HEK293T (cell line): ENCODE measurements around the gene BMP5.

Source experiments
- CTCF ChIA-PET: fragments of 350-600 bp; formaldehyde crosslinking; extraction: SDS; loops from one replicate; lab custom pipeline; 2021; ENCODE audit warnings: antibody characterized with exemption, inconsistent platforms; lab: Yijun Ruan, JAX
- POLR2A ChIA-PET: fragments of 350-600 bp; formaldehyde crosslinking; extraction: SDS; loops from one replicate; lab custom pipeline; 2020; ENCODE audit warnings: antibody characterized with exemption, inconsistent platforms; lab: Yijun Ruan, JAX
- DNase-seq: peaks from one replicate; pipeline ENCODE4 v3.0.0; 2012; ENCODE audit warnings: mixed read lengths; ENCODE audit errors: extremely low spot score
- ARNT ChIP-seq: fragments of 450-650 bp; IDR thresholded peaks from 2 replicates; pipeline ENCODE4 v1.6.1; 2017; ENCODE audit warnings: mild to moderate bottlenecking
- BHLHE40 ChIP-seq: fragments of 450-650 bp; IDR thresholded peaks from 2 replicates; pipeline ENCODE4 v1.6.1; 2016; ENCODE audit warnings: mild to moderate bottlenecking, moderate library complexity, borderline replicate concordance
- CTBP1 ChIP-seq: fragments of 450-650 bp; IDR thresholded peaks from 2 replicates; pipeline ENCODE4 v1.6.1; 2016; ENCODE audit warnings: borderline replicate concordance
- ELF4 ChIP-seq: fragments of 450-650 bp; IDR thresholded peaks from 2 replicates; pipeline ENCODE4 v1.6.1; 2017; ENCODE audit warnings: antibody characterized with exemption
- FOXA1 ChIP-seq: fragments of 450-650 bp; IDR thresholded peaks from 2 replicates; pipeline ENCODE4 v1.6.1; 2016; ENCODE audit warnings: mild to moderate bottlenecking
- FOXK2 ChIP-seq: fragments of 450-650 bp; IDR thresholded peaks from 2 replicates; pipeline ENCODE4 v1.6.1; 2016; ENCODE audit warnings: mild to moderate bottlenecking
- FOXM1 ChIP-seq: fragments of 450-650 bp; IDR thresholded peaks from 2 replicates; pipeline ENCODE4 v1.6.1; 2017; ENCODE audit warnings: mild to moderate bottlenecking, borderline replicate concordance
- HDGF ChIP-seq: fragments of 450-650 bp; IDR thresholded peaks from 2 replicates; pipeline ENCODE4 v1.6.1; 2017; ENCODE audit warnings: antibody characterized with exemption, borderline replicate concordance
- L3MBTL2 ChIP-seq: fragments of 450-650 bp; conservative IDR thresholded peaks from 2 replicates; pipeline ENCODE4 v1.6.1; 2016; ENCODE audit warnings: mild to moderate bottlenecking
- LEF1 ChIP-seq: fragments of 450-650 bp; IDR thresholded peaks from 2 replicates; pipeline ENCODE4 v1.6.1; 2017; ENCODE audit warnings: mild to moderate bottlenecking, borderline replicate concordance
- NFRKB ChIP-seq: fragments of 450-650 bp; IDR thresholded peaks from 2 replicates; pipeline ENCODE4 v1.6.1; 2016; ENCODE audit warnings: mild to moderate bottlenecking, moderate library complexity
- SP1 ChIP-seq: fragments of 450-650 bp; IDR thresholded peaks from 2 replicates; pipeline ENCODE4 v1.6.1; 2017
- SUZ12 ChIP-seq: fragments of 450-650 bp; IDR thresholded peaks from 2 replicates; pipeline ENCODE4 v1.6.1; 2016; ENCODE audit warnings: mild to moderate bottlenecking
- TARDBP ChIP-seq: fragments of 450-650 bp; IDR thresholded peaks from 2 replicates; pipeline ENCODE4 v1.6.1; 2016
- ZNF384 ChIP-seq: fragments of 450-650 bp; IDR thresholded peaks from 2 replicates; pipeline ENCODE4 v1.6.1; 2016
- TF ChIP-seq, protein P1 (sequence below): fragments of 450-650 bp; IDR thresholded peaks from 2 replicates; pipeline ENCODE4 v1.6.1; 2016

The BMP5 gene

DNA sequence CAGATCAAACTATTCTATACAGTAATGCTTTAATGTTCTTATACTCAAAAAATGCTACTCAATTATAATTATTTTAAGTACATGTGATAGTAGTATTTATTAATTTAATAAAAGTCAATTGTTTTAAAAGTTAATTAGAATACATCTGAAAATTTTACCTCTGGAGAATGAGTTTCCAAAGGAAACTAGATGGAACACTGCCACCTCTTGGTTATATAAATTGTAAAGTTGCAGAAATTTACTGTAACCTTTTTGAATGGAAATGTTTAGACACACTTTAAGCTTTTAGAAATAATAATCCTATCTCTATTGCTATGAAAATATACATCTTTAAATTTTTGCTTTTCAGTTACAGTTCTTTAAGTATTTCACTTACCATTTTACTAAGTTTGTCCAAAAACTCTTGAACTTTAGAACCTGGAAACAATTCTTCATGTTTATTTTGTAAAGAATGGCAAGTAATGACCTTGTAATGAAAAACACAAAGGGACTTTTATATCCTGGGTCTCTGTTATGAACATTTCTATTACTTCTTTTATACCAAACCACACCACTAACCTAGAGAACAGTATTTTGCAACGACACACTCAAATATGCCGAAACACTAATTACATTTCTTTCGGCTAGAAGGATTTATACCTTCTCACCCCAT, 10.9 kb upstream of the BMP5 start:
- POLR2A ChIA-PET, result no interaction called here
- TF ChIP-seq L3MBTL2 (no peak), NFRKB (no peak), TARDBP (no peak), BHLHE40 (no peak), SP1 (no peak), LEF1 (no peak), FOXA1 (no peak)
- TF ChIP-seq, protein P1, sequence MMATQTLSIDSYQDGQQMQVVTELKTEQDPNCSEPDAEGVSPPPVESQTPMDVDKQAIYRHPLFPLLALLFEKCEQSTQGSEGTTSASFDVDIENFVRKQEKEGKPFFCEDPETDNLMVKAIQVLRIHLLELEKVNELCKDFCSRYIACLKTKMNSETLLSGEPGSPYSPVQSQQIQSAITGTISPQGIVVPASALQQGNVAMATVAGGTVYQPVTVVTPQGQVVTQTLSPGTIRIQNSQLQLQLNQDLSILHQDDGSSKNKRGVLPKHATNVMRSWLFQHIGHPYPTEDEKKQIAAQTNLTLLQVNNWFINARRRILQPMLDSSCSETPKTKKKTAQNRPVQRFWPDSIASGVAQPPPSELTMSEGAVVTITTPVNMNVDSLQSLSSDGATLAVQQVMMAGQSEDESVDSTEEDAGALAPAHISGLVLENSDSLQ, result no peak
- DNase-seq, result no peak
- CTCF ChIA-PET, result interaction anchor here (1.3 kb wide), 1 partner anchor 447 kb away, joined by 4 read pairs; no protein-coding TSS in a partner anchor

GRCh38 chr6:55882718-55883569, 7.6 kb upstream of the BMP5 start:
- POLR2A ChIA-PET, result no interaction called here
- no peak for DNase-seq
- TF ChIP-seq FOXK2 (no peak), L3MBTL2 (no peak), NFRKB (no peak), SUZ12 (no peak), TARDBP (no peak), ARNT (no peak), FOXM1 (no peak), CTBP1 (no peak), LEF1 (no peak), ELF4 (no peak), ZNF384 (no peak), SP1 (no peak)
- TF ChIP-seq, protein P1, result no peak
- CTCF ChIA-PET, result interaction anchor here (0.9 to 1.0 kb wide), 2 partner anchors 266 to 437 kb away, joined by 3 read pairs; no protein-coding TSS in a partner anchor

- TF ChIP-seq ZNF384 (no peak), BHLHE40 (no peak), ELF4 (no peak), ARNT (no peak), SUZ12 (no peak), FOXA1 (no peak), LEF1 (no peak), CTBP1 (no peak), SP1 (no peak), FOXM1 (no peak), HDGF (no peak)
- TF ChIP-seq, protein P1, result no peak
- ChIA-PET CTCF (no interaction called here), POLR2A (no interaction called here)
- DNase-seq, result no peak
These were observed 1.9 kb upstream of the BMP5 start for GRCh38 chr6:55877283-55877682.

DNA sequence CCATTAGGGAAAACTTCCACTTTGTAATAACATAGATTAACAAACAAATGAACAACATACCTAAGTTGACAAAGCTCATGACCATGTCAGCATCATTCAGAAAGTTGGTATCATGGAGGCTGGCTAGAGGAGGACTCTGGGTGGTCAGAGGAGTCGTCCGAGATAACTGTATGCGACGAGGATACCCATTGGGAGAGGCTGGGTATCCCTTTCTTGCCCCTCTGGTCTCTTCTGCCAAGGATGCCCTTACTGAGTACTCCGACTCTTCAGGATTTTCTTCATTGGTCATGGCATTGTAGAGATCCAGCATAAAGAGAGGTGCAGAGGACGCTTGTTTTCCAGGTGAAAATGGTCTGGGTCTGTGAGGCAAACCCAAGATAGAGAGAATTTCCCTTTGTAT, 1.1 kb downstream of the BMP5 start:
- POLR2A ChIA-PET, result no interaction called here
- CTCF ChIA-PET, result no interaction called here
- DNase-seq, result no peak
- TF ChIP-seq SP1, result no peak
- no peak for TF ChIP-seq TARDBP
- TF ChIP-seq NFRKB, result no peak
- TF ChIP-seq SUZ12, result no peak
- no peak for TF ChIP-seq FOXA1
- TF ChIP-seq, protein P1, result no peak
- no peak for TF ChIP-seq FOXK2
- no peak for TF ChIP-seq HDGF
- no peak for TF ChIP-seq CTBP1
- TF ChIP-seq L3MBTL2, result no peak
- TF ChIP-seq ARNT, result no peak
- no peak for TF ChIP-seq LEF1
- no peak for TF ChIP-seq FOXM1
- no peak for TF ChIP-seq ELF4
- TF ChIP-seq BHLHE40, result no peak
- TF ChIP-seq ZNF384, result no peak

GRCh38 chr6:55872866-55873265, 2.5 kb downstream of the BMP5 start:
- ChIA-PET CTCF (no interaction called here), POLR2A (no interaction called here)
- no peak for DNase-seq
- no peak for TF ChIP-seq FOXA1
- no peak for TF ChIP-seq HDGF
- no peak for TF ChIP-seq CTBP1
- no peak for TF ChIP-seq L3MBTL2
- no peak for TF ChIP-seq ARNT
- no peak for TF ChIP-seq BHLHE40
- no peak for TF ChIP-seq ZNF384
- TF ChIP-seq ELF4, result no peak
- TF ChIP-seq, protein P1, result no peak
- no peak for TF ChIP-seq LEF1
- no peak for TF ChIP-seq FOXK2
- TF ChIP-seq SP1, result no peak
- no peak for TF ChIP-seq TARDBP
- TF ChIP-seq SUZ12, result no peak
